H9 (cell line): ENCODE results near the gene ZNF562. TPM values are rescaled to one million over a fixed set of nuclear protein-coding genes. Genes with fewer than 3 reads are reported as not detected.

Experiments used
- DNase-seq: peaks from one replicate; pipeline ENCODE4 v3.0.0-alpha.2; 2017
- H2AFZ ChIP-seq: one replicate; pipeline ENCODE4 v1.6.1; 2013; ENCODE audit warnings: mild to moderate bottlenecking, low read length, control low read depth, moderate library complexity
- H2AK5ac ChIP-seq: 2 replicates; pipeline ENCODE4 v1.6.1; 2013; ENCODE audit warnings: low read length, control low read depth, mixed read lengths; ENCODE audit not compliant: insufficient read length
- H2BK120ac ChIP-seq: one replicate; pipeline ENCODE4 v1.6.1; 2013; ENCODE audit warnings: low read depth, mild to moderate bottlenecking, low read length, control low read depth, inconsistent platforms; ENCODE audit not compliant: poor library complexity, severe bottlenecking
- H2BK12ac ChIP-seq: 2 replicates; pipeline ENCODE4 v1.6.1; 2013; ENCODE audit warnings: low read length, control low read depth, mixed read lengths, low read depth; ENCODE audit not compliant: insufficient read length
- H2BK15ac ChIP-seq: 2 replicates; pipeline ENCODE4 v1.6.1; 2013; ENCODE audit warnings: low read depth, low read length, control low read depth
- H2BK20ac ChIP-seq: one replicate; pipeline ENCODE4 v1.6.1; 2013; ENCODE audit warnings: low read depth, mild to moderate bottlenecking, low read length, control low read depth, inconsistent platforms; ENCODE audit not compliant: poor library complexity, severe bottlenecking
- H2BK5ac ChIP-seq: 2 replicates; pipeline ENCODE4 v1.6.1; 2013; ENCODE audit warnings: low read length, control low read depth, mixed read lengths; ENCODE audit not compliant: insufficient read length
- H3K14ac ChIP-seq: 2 replicates; pipeline ENCODE4 v1.6.1; 2013; ENCODE audit warnings: low read length, control low read depth; ENCODE audit not compliant: insufficient read depth
- H3K18ac ChIP-seq: 2 replicates; pipeline ENCODE4 v1.6.1; 2013; ENCODE audit warnings: low read depth, mild to moderate bottlenecking, mixed read lengths, low read length, control low read depth; ENCODE audit not compliant: insufficient read length
- H3K23ac ChIP-seq: 2 replicates; pipeline ENCODE4 v1.6.1; 2013; ENCODE audit warnings: low read length, control low read depth, mixed read lengths, low read depth; ENCODE audit not compliant: insufficient read length
- H3K23me2 ChIP-seq: 2 replicates; pipeline ENCODE4 v1.6.1; 2013; ENCODE audit warnings: low read depth, mild to moderate bottlenecking, mixed read lengths, low read length, control low read depth; ENCODE audit not compliant: insufficient read length, poor library complexity, severe bottlenecking
- H3K27ac ChIP-seq: 2 replicates; pipeline ENCODE4 v1.5.1; 2013; ENCODE audit warnings: low read length, control low read depth, mixed read lengths, low read depth; ENCODE audit not compliant: insufficient read length
- H3K27me3 ChIP-seq: 2 replicates; pipeline ENCODE4 v1.6.1; 2013; ENCODE audit warnings: low read length, control low read depth, inconsistent platforms; ENCODE audit not compliant: insufficient read depth
- H3K4ac ChIP-seq: 2 replicates; pipeline ENCODE4 v1.6.1; 2013; ENCODE audit warnings: low read depth, mild to moderate bottlenecking, control low read depth, inconsistent platforms, low read length, moderate library complexity
- H3K4me1 ChIP-seq: 2 replicates; pipeline ENCODE4 v1.6.1; 2013; ENCODE audit warnings: low read length, control low read depth, inconsistent platforms; ENCODE audit not compliant: insufficient read depth
- H3K4me2 ChIP-seq: 2 replicates; pipeline ENCODE4 v1.6.1; 2013; ENCODE audit warnings: low read length, control low read depth, mixed read lengths; ENCODE audit not compliant: insufficient read length, insufficient read depth
- H3K56ac ChIP-seq: 2 replicates; pipeline ENCODE4 v1.6.1; 2013; ENCODE audit warnings: low read depth, mild to moderate bottlenecking, mixed read lengths, low read length, control low read depth; ENCODE audit not compliant: insufficient read length
- H3K79me1 ChIP-seq: 2 replicates; pipeline ENCODE4 v1.6.1; 2013; ENCODE audit warnings: low read depth, mild to moderate bottlenecking, moderate library complexity, low read length, control low read depth, inconsistent platforms; ENCODE audit not compliant: insufficient read depth, poor library complexity, severe bottlenecking
- H3K79me2 ChIP-seq: 2 replicates; pipeline ENCODE4 v1.6.1; 2013; ENCODE audit warnings: low read length, control low read depth, inconsistent platforms; ENCODE audit not compliant: insufficient read depth
- H3K9ac ChIP-seq: 2 replicates; pipeline ENCODE4 v1.6.1; 2013; ENCODE audit warnings: low read length, control low read depth, mixed read lengths; ENCODE audit not compliant: insufficient read length; ENCODE audit errors: extremely low read depth
- H3K9me3 ChIP-seq: one replicate; pipeline ENCODE4 v1.6.1; 2013; ENCODE audit warnings: low read depth, low read length, inconsistent platforms; ENCODE audit not compliant: control insufficient read depth
- H3T11ph ChIP-seq: one replicate; pipeline ENCODE4 v1.6.1; 2013; ENCODE audit warnings: mild to moderate bottlenecking, low read length, control low read depth, inconsistent platforms
- H4K20me1 ChIP-seq: one replicate; pipeline ENCODE4 v1.6.1; 2013; ENCODE audit not compliant: control insufficient read depth, insufficient read length, insufficient read depth
- H4K5ac ChIP-seq: 2 replicates; pipeline ENCODE4 v1.6.1; 2013; ENCODE audit warnings: low read depth, mild to moderate bottlenecking, mixed read lengths, low read length, control low read depth; ENCODE audit not compliant: insufficient read length
- H4K8ac ChIP-seq: replicated peaks from 2 replicates; pipeline ENCODE4 v1.6.1; 2013; ENCODE audit warnings: low read length, control low read depth, mixed read lengths, low read depth; ENCODE audit not compliant: insufficient read length
- H4K91ac ChIP-seq: 2 replicates; pipeline ENCODE4 v1.6.1; 2013; ENCODE audit warnings: low read depth, mild to moderate bottlenecking, moderate library complexity, mixed read lengths, low read length, control low read depth; ENCODE audit not compliant: insufficient read length
- H3K27ac Mint-ChIP-seq, 3 experiments: 2 replicates in 2 of 3; 3 replicates in 1 of 3; pipeline ENCODE4 v1.8.0; 2020 to 2021; ENCODE audit warnings: mixed read lengths in 3 of 3, mild to moderate bottlenecking in 1 of 3, moderate library complexity in 1 of 3
- H3K27me3 Mint-ChIP-seq: 2 replicates; pipeline ENCODE4 v1.8.0; 2021; ENCODE audit warnings: low read depth, mild to moderate bottlenecking, moderate library complexity, mixed read lengths
- H3K36me3 Mint-ChIP-seq, 3 experiments: 2 replicates in 2 of 3; 3 replicates in 1 of 3; pipeline ENCODE4 v1.8.0; 2020 to 2021; ENCODE audit warnings: low read depth in 3 of 3, mixed read lengths in 3 of 3; ENCODE audit not compliant: insufficient read depth in 1 of 3
- H3K4me1 Mint-ChIP-seq, 2 experiments: 2 replicates each; pipeline ENCODE4 v1.8.0; 2020; ENCODE audit warnings: mixed read lengths in 2 of 2
- H3K4me3 Mint-ChIP-seq, 2 experiments: 2 replicates in 1 of 2; 3 replicates in 1 of 2; pipeline ENCODE4 v1.8.0; 2020 to 2021; ENCODE audit warnings: mild to moderate bottlenecking in 2 of 2, mixed read lengths in 2 of 2, moderate library complexity in 1 of 2
- H3K9me3 Mint-ChIP-seq, 2 experiments: 2 replicates in 1 of 2; 3 replicates in 1 of 2; pipeline ENCODE4 v1.8.0; 2020; ENCODE audit warnings: mild to moderate bottlenecking in 2 of 2, mixed read lengths in 2 of 2, moderate library complexity in 1 of 2
- CTCF ChIP-seq: fragments of 200-600 bp; sonication (generic); conservative IDR thresholded peaks from 3 replicates; pipeline ENCODE4 v1.8.0; 2021; ENCODE audit warnings: antibody characterized with exemption, mild to moderate bottlenecking
- WGBS: extraction: QIAGEN DNeasy Blood & Tissue Kit; methylation state at CpG from one replicate; pipeline ENCODE4 v1.1.7; 2013; ENCODE audit warnings: missing lambda C conversion rate, low lambda C conversion rate, mixed read lengths; ENCODE audit not compliant: insufficient read length; ENCODE audit errors: extremely low coverage; 5-methylcytosine and 5-hydroxymethylcytosine counted together
- total RNA-seq: library from RNA; stranded (reverse); gene quantifications from 2 replicates; pipeline ENCODE4 v1.2.1, GENCODE V29; 2021

Gene ZNF562
- total RNA-seq, 1 experiment from 2014 or later = 15.7 TPM

GRCh38 chr19:9711815-9712214 is 36.9 kb upstream of the ZNF562 start:
- peaks cover 4% of the 10 kb centered on the region for H3K27me3 Mint-ChIP-seq
- H3K27ac ChIP-seq = no peak overlapping the region
- no peak for TF ChIP-seq CTCF
- no peak overlapping the region for H2BK5ac ChIP-seq
- no peak overlapping the region for H2AK5ac ChIP-seq
- no peak overlapping the region for H3K4me2 ChIP-seq
- H3K23ac ChIP-seq = no peak overlapping the region
- H3K36me3 Mint-ChIP-seq = peaks cover 3 to 18% (median 6%) of the 10 kb centered on the region in 3 experiments
- H3K79me2 ChIP-seq = no peaks in the 10 kb centered on the region
- H3K9me3 ChIP-seq = no peaks in the 10 kb centered on the region
- no peak for DNase-seq
- no peaks in the 10 kb centered on the region for H3K79me1 ChIP-seq
- H2BK20ac ChIP-seq = no peak overlapping the region
- no peak overlapping the region for H3K9ac ChIP-seq
- no peak overlapping the region for H2BK15ac ChIP-seq
- H2BK12ac ChIP-seq = no peak overlapping the region
- H3K56ac ChIP-seq = no peak overlapping the region
- H3K4me3 Mint-ChIP-seq = no peak overlapping the region
- H4K20me1 ChIP-seq = no peaks in the 10 kb centered on the region
- no peak overlapping the region for H4K5ac ChIP-seq
- H3K27ac Mint-ChIP-seq = no peak overlapping the region
- H3K27me3 ChIP-seq = no peaks in the 10 kb centered on the region
- H3K9me3 Mint-ChIP-seq = peaks cover 57 to 72% of the 10 kb centered on the region in 2 experiments
- no peaks in the 10 kb centered on the region for H3K4me1 Mint-ChIP-seq
- no peak overlapping the region for H3K4ac ChIP-seq
- no peak overlapping the region for H4K8ac ChIP-seq
- H2BK120ac ChIP-seq = no peak overlapping the region
- no peak overlapping the region for H4K91ac ChIP-seq
- no peaks in the 10 kb centered on the region for H3K4me1 ChIP-seq
- no CpG with 5 or more reads among the region's 3 CpGs for WGBS
- no peak overlapping the region for H3K14ac ChIP-seq
- H2AFZ ChIP-seq = no peak overlapping the region
- H3K23me2 ChIP-seq = no peaks in the 10 kb centered on the region
- H3T11ph ChIP-seq = no peak overlapping the region
- H3K18ac ChIP-seq = no peak overlapping the region
